GM21526 (cell line): ENCODE data around the gene CNOT3.
"Not testable (repeated sequence)": the region's sequence is repeated elsewhere in the genome, so short reads cannot be mapped to it uniquely, and the experiment has no call there.

Experiments
- ATAC-seq: cut with Tn5 transposase; IDR thresholded peaks from one replicate; pipeline ENCODE4 v1.9.1; 2021; ENCODE audit warnings: moderate library complexity; ENCODE audit not compliant: unreplicated experiment, low FRiP score

Gene CNOT3

DNA sequence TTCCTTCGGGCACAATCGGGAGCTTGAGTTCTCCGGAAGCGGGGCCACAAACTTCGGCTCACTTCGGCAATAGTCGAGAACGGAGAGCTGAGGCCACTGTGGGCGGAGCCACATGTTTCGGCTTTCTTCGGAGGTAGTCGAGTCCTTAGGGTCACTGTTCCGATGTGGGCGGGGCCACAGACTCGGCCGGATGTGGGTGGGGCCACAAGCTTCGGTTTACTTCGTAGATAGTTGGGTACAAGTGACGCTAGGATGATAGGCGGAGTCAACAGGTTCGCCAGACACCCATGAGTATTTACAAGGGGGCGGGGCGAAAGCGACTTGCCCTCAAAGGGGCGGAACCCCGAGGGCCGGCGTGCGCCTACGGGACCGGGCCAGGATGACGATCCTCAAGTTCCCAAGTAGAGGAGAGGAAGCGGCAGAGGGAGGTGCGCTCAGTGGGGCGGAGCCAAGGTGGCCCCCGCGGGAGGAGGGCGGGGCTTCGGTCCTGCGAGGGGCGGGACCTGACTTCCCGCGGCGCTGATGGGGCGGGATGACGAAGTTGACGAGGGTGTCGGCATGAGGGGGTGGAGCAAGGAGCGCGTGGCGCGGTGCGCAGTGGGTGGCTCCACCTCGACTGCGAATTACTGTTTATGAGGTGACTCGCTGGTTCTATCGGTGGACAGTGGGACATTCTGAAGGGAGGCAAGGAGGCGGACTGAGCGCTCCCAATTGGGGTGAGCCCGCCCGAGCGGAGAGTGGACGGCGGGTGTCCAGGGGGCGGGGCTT is 52.4 kb downstream of the CNOT3 start:
- peak; percentile 43 for ATAC-seq

DNA sequence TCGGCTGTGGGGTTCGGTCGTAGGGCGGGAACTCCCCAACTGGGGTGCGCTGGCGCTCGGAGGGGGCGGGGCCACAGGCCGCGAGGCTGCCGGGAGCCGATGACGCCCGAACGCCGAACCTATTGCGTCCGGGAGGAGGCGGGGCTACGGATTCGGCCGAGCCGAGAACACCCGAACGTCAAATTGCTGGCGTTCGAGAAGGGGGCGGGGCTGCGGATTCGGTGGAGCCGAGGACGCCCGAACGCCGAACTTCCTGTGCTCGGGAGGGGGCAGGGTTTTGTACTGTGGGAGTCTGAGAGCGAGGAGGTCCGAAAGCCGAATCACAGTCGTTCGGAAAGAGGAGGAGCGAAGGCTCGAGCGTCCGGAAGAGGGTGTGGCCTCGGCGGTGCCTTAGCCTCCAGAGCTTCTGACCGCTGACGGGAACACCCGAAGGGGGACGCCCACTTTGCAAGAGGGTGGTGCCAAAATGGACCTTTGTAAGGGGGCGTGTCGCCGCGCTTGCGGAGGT is 53.0 kb downstream of the CNOT3 start:
- peak; percentile 47 for ATAC-seq

DNA sequence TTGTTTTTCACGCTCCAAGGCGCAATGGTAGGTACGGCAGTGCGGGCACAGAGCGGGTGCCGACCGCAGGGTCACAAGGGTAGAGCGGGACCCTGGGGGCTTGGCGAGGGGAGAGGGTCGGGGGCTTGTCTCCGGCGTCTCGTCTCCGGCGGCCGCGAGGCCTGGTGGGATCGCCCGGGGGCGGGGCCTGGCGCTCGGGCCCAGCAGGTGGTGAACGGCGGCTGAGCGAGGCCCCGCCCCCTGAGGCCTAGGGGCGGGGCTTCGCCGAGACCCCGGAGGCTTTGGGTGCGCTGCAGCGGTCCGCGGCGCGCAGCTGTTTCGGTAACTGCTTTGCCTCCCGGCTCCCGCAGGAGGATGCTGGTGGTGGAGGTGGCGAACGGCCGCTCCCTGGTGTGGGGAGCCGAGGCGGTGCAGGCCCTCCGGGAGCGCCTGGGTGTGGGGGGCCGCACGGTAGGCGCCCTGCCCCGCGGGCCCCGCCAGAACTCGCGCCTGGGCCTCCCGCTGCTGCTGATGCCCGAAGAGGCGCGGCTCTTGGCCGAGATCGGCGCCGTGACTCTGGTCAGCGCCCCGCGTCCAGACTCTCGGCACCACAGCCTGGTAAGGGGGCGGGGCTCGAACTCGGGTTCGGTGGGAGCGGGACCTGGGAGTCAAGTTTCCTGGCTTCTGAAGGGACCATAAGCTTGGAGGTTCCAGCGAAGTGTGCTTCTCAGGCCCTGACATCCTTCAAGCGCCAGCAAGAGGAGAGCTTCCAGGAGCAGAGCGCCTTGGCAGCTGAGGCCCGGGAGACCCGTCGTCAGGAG is 53.6 kb downstream of the CNOT3 start, which contains the start of gene TSEN34:
Gene TSEN34 (plus strand): TSS at position 298 of the 800 bp plus-strand sequence. CDS start 57 bp downstream, at position 355.
- peak; percentile 19 for ATAC-seq

DNA sequence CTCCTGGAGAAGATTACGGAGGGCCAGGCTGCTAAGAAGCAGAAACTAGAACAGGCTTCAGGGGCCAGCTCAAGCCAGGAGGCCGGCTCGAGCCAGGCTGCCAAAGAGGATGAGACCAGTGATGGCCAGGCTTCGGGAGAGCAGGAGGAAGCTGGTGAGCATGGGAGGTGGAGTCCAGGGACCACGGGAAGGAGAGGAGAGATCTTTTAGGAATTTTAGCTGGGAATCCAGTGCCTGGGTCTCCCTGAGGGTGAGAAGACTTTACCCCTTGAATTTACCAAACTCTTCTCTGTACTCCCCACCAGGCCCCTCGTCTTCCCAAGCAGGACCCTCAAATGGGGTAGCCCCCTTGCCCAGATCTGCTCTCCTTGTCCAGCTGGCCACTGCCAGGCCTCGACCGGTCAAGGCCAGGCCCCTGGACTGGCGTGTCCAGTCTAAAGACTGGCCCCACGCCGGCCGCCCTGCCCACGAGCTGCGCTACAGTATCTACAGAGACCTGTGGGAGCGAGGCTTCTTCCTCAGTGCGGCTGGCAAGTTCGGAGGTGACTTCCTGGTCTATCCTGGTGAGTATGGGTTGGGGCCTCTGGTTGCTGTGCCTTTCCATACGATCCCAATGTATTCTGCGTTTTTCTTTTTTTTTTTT is 54.4 kb downstream of the CNOT3 start:
- no peak for ATAC-seq

DNA sequence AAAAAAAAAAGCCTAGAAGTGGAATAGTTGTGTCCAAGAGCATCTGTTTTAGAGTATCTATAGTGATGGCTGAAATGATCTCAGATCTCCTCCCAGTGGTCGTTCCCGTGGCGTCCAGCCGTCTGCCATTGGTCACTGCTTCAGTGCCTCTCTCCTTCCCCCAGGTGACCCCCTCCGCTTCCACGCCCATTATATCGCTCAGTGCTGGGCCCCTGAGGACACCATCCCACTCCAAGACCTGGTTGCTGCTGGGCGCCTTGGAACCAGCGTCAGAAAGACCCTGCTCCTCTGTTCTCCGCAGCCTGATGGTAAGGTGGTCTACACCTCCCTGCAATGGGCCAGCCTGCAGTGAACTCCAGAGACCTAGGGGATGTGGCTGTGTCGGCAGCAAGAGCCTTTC is 55.4 kb downstream of the CNOT3 start:
- no peak for ATAC-seq

DNA sequence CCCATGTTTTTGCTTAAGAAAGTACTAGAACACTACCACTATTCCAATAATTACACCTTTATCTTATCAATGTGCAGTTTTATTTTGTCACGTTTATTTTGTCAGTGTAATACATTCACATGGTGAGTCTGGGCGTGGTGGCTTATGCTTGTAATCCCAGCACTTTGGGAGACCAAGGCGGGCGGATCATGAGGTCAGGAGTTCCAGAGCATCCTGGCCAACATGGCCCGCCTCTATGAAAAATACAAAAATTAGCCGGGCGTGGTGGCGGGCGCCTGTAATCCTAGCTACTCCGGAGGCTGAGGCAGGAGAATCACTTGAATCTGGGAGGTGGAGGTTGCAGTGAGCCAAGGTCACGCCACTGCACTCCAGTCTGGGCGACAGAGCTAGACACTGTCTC is 56.9 kb downstream of the CNOT3 start:
- not testable (repeated sequence) for ATAC-seq

DNA sequence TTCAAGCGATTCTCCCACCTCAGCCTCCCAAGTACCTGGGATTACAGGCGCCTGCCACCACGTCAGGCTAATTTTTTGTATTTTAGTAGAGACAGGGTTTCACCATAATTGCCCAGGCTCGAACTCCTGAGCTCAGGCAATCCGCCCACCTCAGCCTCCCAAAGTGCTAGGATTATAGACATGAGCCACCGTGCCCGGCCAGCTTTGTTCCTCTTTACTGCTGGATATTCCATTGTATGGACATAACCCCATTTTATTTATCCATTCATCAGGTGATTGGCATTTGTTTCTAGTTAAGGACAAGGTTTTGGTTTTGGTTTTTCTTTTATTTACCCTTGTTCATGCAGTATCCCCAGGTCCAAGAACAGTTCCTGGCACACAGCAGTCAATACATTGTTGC is 59.0 kb downstream of the CNOT3 start:
- ATAC-seq: no peak

DNA sequence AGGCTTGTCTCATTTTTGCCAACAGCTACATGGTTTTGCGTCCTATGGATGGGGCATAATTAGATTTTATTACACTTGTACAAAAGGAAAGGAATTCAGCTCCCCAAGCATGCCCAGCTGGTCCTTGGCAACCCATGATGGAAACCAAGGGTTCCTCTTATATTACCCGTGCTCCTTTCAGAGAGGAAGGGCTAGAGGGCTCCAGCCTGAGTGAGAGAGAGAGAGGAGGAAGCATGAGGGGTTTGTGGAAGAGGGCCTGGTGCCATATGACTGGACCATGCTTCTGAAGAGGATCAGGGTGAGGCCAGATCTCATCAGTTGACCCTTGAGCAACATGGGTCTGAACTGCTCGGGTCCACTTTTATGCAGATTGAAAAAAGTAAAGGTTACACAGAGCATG is 59.6 kb downstream of the CNOT3 start:
- no peak for ATAC-seq

DNA sequence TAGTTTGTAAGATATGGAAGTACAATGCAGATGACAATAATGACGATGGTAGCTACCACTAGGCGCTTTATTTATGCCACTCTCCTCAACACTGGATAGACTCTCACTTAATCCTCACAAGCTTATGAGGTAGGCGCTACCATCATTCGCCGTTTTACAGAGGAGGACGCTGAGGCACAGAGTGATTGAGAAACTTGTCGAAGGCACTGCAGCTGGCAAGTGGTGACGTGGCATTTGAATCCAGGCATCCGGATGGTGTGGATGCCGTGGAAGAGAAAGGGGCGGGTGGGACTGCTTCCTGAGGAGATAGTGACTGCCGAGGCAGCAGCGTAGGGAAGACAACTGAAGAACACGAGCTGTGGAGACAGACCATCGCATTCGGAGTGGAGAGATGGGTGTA is 61.8 kb downstream of the CNOT3 start:
- ATAC-seq: no peak

DNA sequence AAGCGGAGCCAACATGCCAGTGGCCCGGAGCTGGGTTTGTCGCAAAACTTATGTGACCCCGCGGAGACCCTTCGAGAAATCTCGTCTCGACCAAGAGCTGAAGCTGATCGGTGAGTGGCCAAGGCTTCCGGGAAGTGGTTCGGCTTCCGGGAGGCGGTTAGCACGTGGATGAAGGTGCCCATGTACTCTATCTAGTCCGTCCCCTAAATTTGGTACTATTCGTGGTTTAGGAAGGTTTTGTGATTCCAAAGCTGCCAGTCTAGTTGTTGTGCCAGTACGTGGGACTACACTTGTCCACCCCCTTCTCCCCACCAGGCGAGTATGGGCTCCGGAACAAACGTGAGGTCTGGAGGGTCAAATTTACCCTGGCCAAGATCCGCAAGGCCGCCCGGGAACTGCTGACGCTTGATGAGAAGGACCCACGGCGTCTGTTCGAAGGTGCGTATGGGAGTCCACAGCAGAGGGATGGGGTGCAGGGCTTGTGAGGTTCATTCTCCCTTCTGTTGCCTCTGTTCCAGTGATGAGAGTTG is 63.7 kb downstream of the CNOT3 start:
- ATAC-seq: no peak

DNA sequence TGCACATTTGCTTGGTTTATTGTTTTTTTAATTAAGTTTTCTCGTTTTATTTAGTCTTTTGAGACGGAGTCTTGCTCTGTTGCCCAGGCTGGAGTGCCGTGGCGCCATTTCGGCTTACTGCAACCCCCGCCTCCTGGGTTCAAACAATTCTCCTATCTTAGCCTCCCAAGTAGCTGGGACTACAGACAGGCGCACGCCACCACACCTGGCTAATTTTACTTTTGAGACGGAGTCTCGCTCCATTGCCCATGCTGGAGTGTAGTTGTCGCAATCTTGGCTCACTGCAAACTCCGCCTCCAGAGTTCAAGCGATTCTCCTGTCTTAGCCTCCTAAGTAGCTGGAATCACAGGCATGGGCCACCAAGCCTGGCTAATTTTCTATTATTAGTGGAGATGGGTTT is 64.4 kb downstream of the CNOT3 start:
- ATAC-seq: no peak

DNA sequence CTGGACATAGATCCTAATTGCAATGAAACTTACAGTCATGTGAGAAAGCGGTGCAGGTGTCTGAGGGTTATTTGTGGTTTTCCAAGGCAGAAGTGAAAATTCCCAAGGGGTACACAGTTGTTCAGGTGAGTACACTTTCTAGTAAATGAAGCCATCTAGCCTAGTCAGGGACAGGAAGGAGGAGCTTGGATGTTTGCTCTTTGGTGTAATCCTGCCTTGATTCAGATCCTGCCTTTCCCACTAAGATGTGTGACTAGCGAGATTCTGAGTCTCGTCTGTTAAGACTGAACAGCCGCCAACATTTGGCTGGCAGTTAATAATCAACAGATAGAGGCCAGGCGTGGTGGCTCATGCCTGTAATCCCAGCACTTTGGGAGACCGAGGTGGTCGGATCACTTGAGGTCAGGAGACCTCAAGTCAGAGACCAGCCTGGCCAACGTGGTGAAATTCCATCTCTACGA is 65.6 kb downstream of the CNOT3 start:
- ATAC-seq: no peak

DNA sequence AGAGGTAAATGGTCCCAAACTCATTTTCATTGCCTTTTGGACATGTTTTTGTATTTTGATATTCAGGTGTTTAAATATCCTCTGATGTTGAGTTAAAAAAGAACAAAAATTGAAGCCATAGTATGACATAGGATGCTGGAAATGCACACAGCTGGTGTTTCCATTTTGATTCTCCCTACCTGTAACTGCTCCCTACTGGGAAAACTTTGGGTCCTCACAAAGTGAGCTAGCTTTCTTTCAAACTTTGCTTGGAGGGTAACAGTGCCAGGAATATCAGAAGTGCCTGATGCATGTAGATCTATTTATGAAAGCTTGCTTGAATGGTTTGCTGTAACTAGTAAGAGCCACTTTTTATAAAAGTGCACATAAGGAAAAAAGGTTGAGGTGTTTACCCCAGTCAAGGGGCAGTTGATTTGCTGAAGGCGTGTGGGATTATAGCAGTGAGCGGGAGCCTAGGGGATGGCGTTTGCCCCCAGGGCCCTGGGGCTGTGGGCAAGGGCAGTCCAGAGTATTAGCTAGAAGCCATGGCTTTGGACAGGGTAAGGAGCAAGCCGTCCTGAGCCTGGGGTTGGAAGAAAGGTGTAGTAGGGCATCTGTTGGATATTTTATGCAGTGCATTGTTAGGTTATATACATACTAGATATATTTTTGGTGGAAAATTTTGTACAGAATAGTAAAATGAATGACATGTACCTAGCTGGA is 67.4 kb downstream of the CNOT3 start:
- no peak for ATAC-seq
